GM18505 (cell line): ENCODE results near the gene SNX8.
"Not testable (repeated sequence)": the region's sequence is repeated elsewhere in the genome, so short reads cannot be mapped to it uniquely, and the experiment has no call there.

Source experiments
- ATAC-seq: cut with Tn5 transposase; IDR thresholded peaks from one replicate; pipeline ENCODE4 v1.9.1; 2021; ENCODE audit not compliant: unreplicated experiment
- POLR2A ChIP-seq: IDR thresholded peaks from 4 replicates; pipeline ENCODE4 v1.6.1; 2011; ENCODE audit warnings: borderline replicate concordance; ENCODE audit not compliant: insufficient read depth, insufficient read length; ENCODE audit errors: extremely low read depth

Gene SNX8

GRCh38 chr7:2272031-2272430, 42.2 kb downstream of the SNX8 start:
- no peak for TF ChIP-seq POLR2A
- ATAC-seq: no peak

GRCh38 chr7:2271273-2272026, 42.8 kb downstream of the SNX8 start:
- no peak for ATAC-seq
- TF ChIP-seq POLR2A: no peak

- no peak for TF ChIP-seq POLR2A
Observed at GRCh38 chr7:2270495-2270894, 43.7 kb downstream of the SNX8 start.

GRCh38 chr7:2269991-2270460, 44.2 kb downstream of the SNX8 start:
- no peak for ATAC-seq
- no peak for TF ChIP-seq POLR2A

More at GRCh38 chr7:2270495-2270894, 43.7 kb downstream of the SNX8 start:
- no peak for ATAC-seq

GRCh38 chr7:2269089-2269990, 44.9 kb downstream of the SNX8 start:
- ATAC-seq: not testable (repeated sequence)

- ATAC-seq: no peak
Observed at GRCh38 chr7:2266911-2267310, 47.3 kb downstream of the SNX8 start.

GRCh38 chr7:2264158-2264557, 50.1 kb downstream of the SNX8 start:
- ATAC-seq: no peak
- TF ChIP-seq POLR2A: no peak

More at GRCh38 chr7:2266911-2267310, 47.3 kb downstream of the SNX8 start:
- TF ChIP-seq POLR2A: no peak

GRCh38 chr7:2263176-2263575, 51.1 kb downstream of the SNX8 start:
- ATAC-seq: no peak
- TF ChIP-seq POLR2A: no peak

- no peak for ATAC-seq
- no peak for TF ChIP-seq POLR2A
Observed at GRCh38 chr7:2261611-2262010, 52.6 kb downstream of the SNX8 start.

GRCh38 chr7:2260820-2261219, 53.4 kb downstream of the SNX8 start:
- TF ChIP-seq POLR2A: no peak
- ATAC-seq: no peak

GRCh38 chr7:2259480-2259879, 54.8 kb downstream of the SNX8 start:
- no peak for ATAC-seq
- TF ChIP-seq POLR2A: no peak

- no peak for TF ChIP-seq POLR2A
- ATAC-seq: no peak
Observed at GRCh38 chr7:2258661-2259365, 55.4 kb downstream of the SNX8 start.

GRCh38 chr7:2257651-2258050, 56.6 kb downstream of the SNX8 start:
- ATAC-seq: no peak
- TF ChIP-seq POLR2A: no peak
